ENCODE results near the gene PHC2.

The PHC2 gene

GRCh38 chr1:33294071-33295010, 136.6 kb downstream of the PHC2 start:
- TF ChIP-seq CEBPB (IDR thresholded peaks at IDR 0.05) (no peak), TCF12 (IDR thresholded peaks at IDR 0.05; ENCODE audit: low read depth) (no peak), FOXM1 (IDR thresholded peaks at IDR 0.05; ENCODE audit: borderline replicate concordance, low read depth) (no peak), MAX (IDR thresholded peaks at IDR 0.05) (no peak), TEAD4 (IDR thresholded peaks at IDR 0.05) (no peak), CREB1 (IDR thresholded peaks at IDR 0.05; ENCODE audit: low read depth) (no peak), YY1 (IDR thresholded peaks at IDR 0.05; ENCODE audit: low read depth) (no peak), TAF1 (IDR thresholded peaks at IDR 0.05; ENCODE audit: low read depth) (no peak), EGR1 (IDR thresholded peaks at IDR 0.05) (no peak), EP300 (IDR thresholded peaks at IDR 0.05; ENCODE audit: borderline replicate concordance) (no peak), RAD21 (IDR thresholded peaks at IDR 0.05; ENCODE audit: low read depth) (no peak), ZBTB7A (IDR thresholded peaks at IDR 0.05; ENCODE audit: low read depth) (no peak), NFIC (IDR thresholded peaks at IDR 0.05) (no peak)
- TF ChIP-seq, protein P1, sequence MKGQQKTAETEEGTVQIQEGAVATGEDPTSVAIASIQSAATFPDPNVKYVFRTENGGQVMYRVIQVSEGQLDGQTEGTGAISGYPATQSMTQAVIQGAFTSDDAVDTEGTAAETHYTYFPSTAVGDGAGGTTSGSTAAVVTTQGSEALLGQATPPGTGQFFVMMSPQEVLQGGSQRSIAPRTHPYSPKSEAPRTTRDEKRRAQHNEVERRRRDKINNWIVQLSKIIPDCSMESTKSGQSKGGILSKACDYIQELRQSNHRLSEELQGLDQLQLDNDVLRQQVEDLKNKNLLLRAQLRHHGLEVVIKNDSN (IDR thresholded peaks at IDR 0.05) = no peak
- TF ChIP-seq, protein P2, sequence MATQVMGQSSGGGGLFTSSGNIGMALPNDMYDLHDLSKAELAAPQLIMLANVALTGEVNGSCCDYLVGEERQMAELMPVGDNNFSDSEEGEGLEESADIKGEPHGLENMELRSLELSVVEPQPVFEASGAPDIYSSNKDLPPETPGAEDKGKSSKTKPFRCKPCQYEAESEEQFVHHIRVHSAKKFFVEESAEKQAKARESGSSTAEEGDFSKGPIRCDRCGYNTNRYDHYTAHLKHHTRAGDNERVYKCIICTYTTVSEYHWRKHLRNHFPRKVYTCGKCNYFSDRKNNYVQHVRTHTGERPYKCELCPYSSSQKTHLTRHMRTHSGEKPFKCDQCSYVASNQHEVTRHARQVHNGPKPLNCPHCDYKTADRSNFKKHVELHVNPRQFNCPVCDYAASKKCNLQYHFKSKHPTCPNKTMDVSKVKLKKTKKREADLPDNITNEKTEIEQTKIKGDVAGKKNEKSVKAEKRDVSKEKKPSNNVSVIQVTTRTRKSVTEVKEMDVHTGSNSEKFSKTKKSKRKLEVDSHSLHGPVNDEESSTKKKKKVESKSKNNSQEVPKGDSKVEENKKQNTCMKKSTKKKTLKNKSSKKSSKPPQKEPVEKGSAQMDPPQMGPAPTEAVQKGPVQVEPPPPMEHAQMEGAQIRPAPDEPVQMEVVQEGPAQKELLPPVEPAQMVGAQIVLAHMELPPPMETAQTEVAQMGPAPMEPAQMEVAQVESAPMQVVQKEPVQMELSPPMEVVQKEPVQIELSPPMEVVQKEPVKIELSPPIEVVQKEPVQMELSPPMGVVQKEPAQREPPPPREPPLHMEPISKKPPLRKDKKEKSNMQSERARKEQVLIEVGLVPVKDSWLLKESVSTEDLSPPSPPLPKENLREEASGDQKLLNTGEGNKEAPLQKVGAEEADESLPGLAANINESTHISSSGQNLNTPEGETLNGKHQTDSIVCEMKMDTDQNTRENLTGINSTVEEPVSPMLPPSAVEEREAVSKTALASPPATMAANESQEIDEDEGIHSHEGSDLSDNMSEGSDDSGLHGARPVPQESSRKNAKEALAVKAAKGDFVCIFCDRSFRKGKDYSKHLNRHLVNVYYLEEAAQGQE (IDR thresholded peaks at IDR 0.05; ENCODE audit: low read depth) = no peak

- TF ChIP-seq, protein P1 (IDR thresholded peaks at IDR 0.05) = no peak
- TF ChIP-seq FOXM1 (IDR thresholded peaks at IDR 0.05; ENCODE audit: borderline replicate concordance, low read depth) (no peak), NFIC (IDR thresholded peaks at IDR 0.05) (no peak), TCF12 (IDR thresholded peaks at IDR 0.05; ENCODE audit: low read depth) (no peak), YY1 (IDR thresholded peaks at IDR 0.05; ENCODE audit: low read depth) (no peak), EGR1 (IDR thresholded peaks at IDR 0.05) (no peak), CEBPB (IDR thresholded peaks at IDR 0.05) (no peak), CREB1 (IDR thresholded peaks at IDR 0.05; ENCODE audit: low read depth) (no peak), RAD21 (IDR thresholded peaks at IDR 0.05; ENCODE audit: low read depth) (no peak), TAF1 (IDR thresholded peaks at IDR 0.05; ENCODE audit: low read depth) (no peak), ZBTB7A (IDR thresholded peaks at IDR 0.05; ENCODE audit: low read depth) (no peak)
- TF ChIP-seq, protein P2 (IDR thresholded peaks at IDR 0.05; ENCODE audit: low read depth) = no peak
Observed at GRCh38 chr1:33292726-33293340, 138.1 kb downstream of the PHC2 start.

DNA sequence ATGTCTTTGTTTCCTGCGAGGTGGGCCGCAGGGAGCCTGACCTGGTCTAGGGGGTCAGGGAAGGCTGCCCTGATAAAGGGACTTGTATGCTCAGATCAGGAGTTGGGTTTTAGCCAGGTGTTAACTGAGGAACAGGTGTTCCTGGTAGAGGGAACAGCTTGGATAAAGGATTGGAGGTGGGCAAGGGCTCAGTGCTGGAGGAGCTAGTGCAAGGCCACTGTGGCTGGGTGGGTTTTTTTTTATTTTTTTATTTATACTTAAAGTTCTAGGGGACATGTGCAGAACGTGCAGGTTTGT, 141.1 kb downstream of the PHC2 start:
- no peak for TF ChIP-seq EGR1 (IDR thresholded peaks at IDR 0.05)

DNA sequence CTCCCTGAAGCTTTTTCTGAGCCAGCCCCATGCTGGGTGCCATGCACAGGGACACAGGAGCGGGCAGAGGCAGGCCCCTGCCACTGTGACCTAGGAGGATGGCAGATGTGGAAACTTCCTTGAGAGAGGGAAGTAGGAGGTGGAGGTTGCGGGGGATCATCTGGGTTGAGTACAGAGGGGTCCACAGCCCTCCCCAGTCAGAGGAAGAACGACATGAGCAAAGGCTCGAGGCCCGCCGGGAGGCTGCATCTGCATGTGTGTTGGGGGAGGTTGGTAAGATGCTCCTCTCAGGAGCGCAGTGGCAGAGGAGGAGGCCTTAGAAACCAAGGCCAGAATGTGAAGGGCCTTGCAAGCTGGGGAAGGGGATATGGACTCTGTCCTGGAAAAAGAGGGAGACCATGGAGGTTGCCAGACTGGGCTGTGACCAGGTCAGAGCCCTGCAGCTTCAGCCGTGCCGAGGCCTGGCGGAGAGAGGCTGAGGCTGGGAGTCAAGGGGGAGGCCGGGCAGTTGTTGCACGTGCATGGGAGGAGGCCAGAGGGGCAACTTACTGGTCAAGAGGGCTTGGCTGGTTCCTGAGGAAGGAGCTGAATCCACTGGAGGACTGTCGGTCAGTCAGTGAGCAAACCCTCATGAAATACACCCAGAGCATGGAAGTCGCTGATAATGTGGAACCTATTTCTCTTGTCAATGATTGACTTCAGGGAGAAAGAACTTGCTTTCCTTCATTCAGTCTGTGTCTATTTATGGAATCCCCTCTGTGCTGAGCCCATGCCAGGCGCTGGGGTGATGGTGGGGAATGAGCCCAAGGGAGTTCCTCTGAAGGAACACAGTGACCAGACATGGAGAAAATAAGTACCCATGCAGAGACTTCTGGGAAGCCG, 141.7 kb downstream of the PHC2 start:
- TF ChIP-seq RAD21 (IDR thresholded peaks at IDR 0.05; ENCODE audit: low read depth) (no peak), FOXM1 (IDR thresholded peaks at IDR 0.05; ENCODE audit: borderline replicate concordance, low read depth) (no peak), NFIC (IDR thresholded peaks at IDR 0.05) (no peak), EP300 (IDR thresholded peaks at IDR 0.05; ENCODE audit: borderline replicate concordance) (no peak), YY1 (IDR thresholded peaks at IDR 0.05; ENCODE audit: low read depth) (no peak), TCF12 (IDR thresholded peaks at IDR 0.05; ENCODE audit: low read depth) (no peak), MAX (IDR thresholded peaks at IDR 0.05) (no peak), TEAD4 (IDR thresholded peaks at IDR 0.05) (no peak), CEBPB (IDR thresholded peaks at IDR 0.05) (no peak)
- TF ChIP-seq, protein P2 (IDR thresholded peaks at IDR 0.05; ENCODE audit: low read depth) = no peak
